H1 (cell line): ENCODE measurements around the gene ACLY. TPM values are rescaled to one million over a fixed set of nuclear protein-coding genes. Genes with fewer than 3 reads are reported as not detected.
A peak's percentile ranks its signal among the peaks of the same experiment; 100 is the strongest.

Experiments used
- CTCF ChIA-PET: fragments of 300-600 bp; sonication (Branson Sonifier 250); formaldehyde crosslinking; loops from one replicate; lab custom pipeline; 2021; ENCODE audit not compliant: partially characterized antibody; lab: Charles Lee
- POLR2A ChIA-PET: fragments of 300-600 bp; sonication (Branson Sonifier 250); formaldehyde crosslinking; loops from one replicate; lab custom pipeline; 2021; ENCODE audit warnings: inconsistent platforms; ENCODE audit not compliant: partially characterized antibody; lab: Charles Lee
- DNase-seq, 2 experiments: peaks; one replicate each; pipeline versions ENCODE4 v3.0.0 to v3.0.0-alpha.2; 2010 to 2022; ENCODE audit warnings: low spot score in 2 of 2, low read depth in 1 of 2, mixed read lengths in 1 of 2
- FAIRE-seq: peaks from 2 replicates; lab custom pipeline; 2011; peaks lifted over from hg19 to GRCh38; lab: Jason Lieb, UNC
- H2AFZ ChIP-seq: 2 replicates; pipeline ENCODE4 v1.8.1; 2012; ENCODE audit warnings: low read length, inconsistent platforms
- H2AK5ac ChIP-seq: 2 replicates; pipeline ENCODE4 v1.6.1; 2013; ENCODE audit warnings: low read depth, low read length
- H2BK120ac ChIP-seq: replicated peaks from 2 replicates; pipeline ENCODE3; 2013; ENCODE audit warnings: low read depth, low read length, inconsistent platforms
- H2BK12ac ChIP-seq: 2 replicates; pipeline ENCODE4 v1.6.1; 2013; ENCODE audit warnings: low read depth, low read length
- H2BK15ac ChIP-seq: 2 replicates; pipeline ENCODE4 v1.6.1; 2013; ENCODE audit warnings: low read length
- H2BK20ac ChIP-seq: 2 replicates; pipeline ENCODE4 v1.6.1; 2013; ENCODE audit warnings: low read length
- H2BK5ac ChIP-seq: 2 replicates; pipeline ENCODE4 v1.6.1; 2013; ENCODE audit warnings: low read depth, low read length
- H3K14ac ChIP-seq: 2 replicates; pipeline ENCODE4 v1.6.1; 2013; ENCODE audit warnings: inconsistent platforms; ENCODE audit not compliant: insufficient read length
- H3K18ac ChIP-seq: 2 replicates; pipeline ENCODE4 v1.6.1; 2013; ENCODE audit warnings: low read length; ENCODE audit errors: extremely low read depth
- H3K23ac ChIP-seq: 2 replicates; pipeline ENCODE4 v1.6.1; 2013; ENCODE audit warnings: inconsistent platforms; ENCODE audit not compliant: insufficient read length
- H3K23me2 ChIP-seq: 2 replicates; pipeline ENCODE4 v1.6.1; 2013; ENCODE audit warnings: low read depth, low read length
- H3K27ac ChIP-seq: 2 replicates; pipeline ENCODE4 v1.6.1; 2011; ENCODE audit warnings: low read depth, low read length, inconsistent platforms
- H3K27me3 ChIP-seq, 4 experiments: replicated peaks in 1 of 4; 1 replicate in 1 of 4; 2 replicates in 3 of 4; pipeline versions ENCODE4 v1.6.1 to v1.8.1; 2011 to 2013; ENCODE audit warnings: low read length in 3 of 4, mild to moderate bottlenecking in 3 of 4, inconsistent platforms in 2 of 4, mixed read lengths in 2 of 4, moderate library complexity in 1 of 4; ENCODE audit not compliant: control insufficient read depth in 3 of 4, insufficient read depth in 3 of 4; ENCODE audit errors: extremely low read depth in 1 of 4
- H3K36me3 ChIP-seq, 4 experiments: 2 replicates each; pipeline versions ENCODE4 v1.6.1 to v1.8.1; 2011 to 2013; ENCODE audit warnings: mild to moderate bottlenecking in 4 of 4, low read length in 3 of 4, moderate library complexity in 2 of 4, control low read depth in 1 of 4, inconsistent platforms in 1 of 4; ENCODE audit not compliant: insufficient read depth in 4 of 4, control insufficient read depth in 2 of 4
- H3K4ac ChIP-seq: replicated peaks from 2 replicates; pipeline ENCODE3; 2013; ENCODE audit warnings: low read length, low read depth, mixed read lengths, inconsistent platforms; ENCODE audit not compliant: insufficient read length
- H3K4me1 ChIP-seq, 4 experiments: replicated peaks in 1 of 4; 1 replicate in 1 of 4; 2 replicates in 3 of 4; pipeline versions ENCODE4 v1.6.1 to v1.8.1; 2011 to 2013; ENCODE audit warnings: low read length in 3 of 4, inconsistent platforms in 2 of 4, mixed read lengths in 1 of 4; ENCODE audit not compliant: insufficient read depth in 4 of 4, control insufficient read depth in 3 of 4
- H3K4me2 ChIP-seq, 2 experiments: 2 replicates each; pipeline versions ENCODE4 v1.6.1 to v1.8.1; 2011 to 2013; ENCODE audit warnings: low read depth in 2 of 2, low read length in 2 of 2, control low read depth in 1 of 2, inconsistent platforms in 1 of 2, mild to moderate bottlenecking in 1 of 2; ENCODE audit not compliant: insufficient read depth in 1 of 2
- H3K4me3 ChIP-seq, 4 experiments: fragments of 200-600, 300-600 bp in 1 of 4; sonication (generic), shearing (Covaris generic), sonication (Bioruptor Twin) in 1 of 4; 2 replicates each; pipeline versions ENCODE4 v1.5.1 to v1.8.1; 2011 to 2016; ENCODE audit warnings: low read length in 4 of 4, low read depth in 3 of 4, control low read depth in 2 of 4, inconsistent platforms in 2 of 4, mild to moderate bottlenecking in 2 of 4, mixed read lengths in 1 of 4, moderate library complexity in 1 of 4; ENCODE audit not compliant: insufficient read depth in 2 of 4; ENCODE audit errors: extremely low read depth in 1 of 4
- H3K56ac ChIP-seq: replicated peaks from 2 replicates; pipeline ENCODE3; 2013; ENCODE audit warnings: low read depth, mild to moderate bottlenecking, mixed read lengths, low read length, inconsistent platforms; ENCODE audit not compliant: insufficient read length
- H3K79me1 ChIP-seq: 2 replicates; pipeline ENCODE4 v1.6.1; 2013; ENCODE audit warnings: low read depth, low read length, control low read depth
- H3K79me2 ChIP-seq, 2 experiments: 2 replicates each; pipeline versions ENCODE4 v1.6.1 to v1.8.1; 2012 to 2013; ENCODE audit warnings: low read length in 2 of 2, mild to moderate bottlenecking in 2 of 2, inconsistent platforms in 1 of 2; ENCODE audit not compliant: insufficient read depth in 2 of 2, control insufficient read depth in 1 of 2
- H3K9ac ChIP-seq, 4 experiments: replicated peaks in 1 of 4; 1 replicate in 1 of 4; 2 replicates in 3 of 4; pipeline versions ENCODE4 v1.6.1 to v1.8.1; 2011 to 2013; ENCODE audit warnings: low read depth in 3 of 4, low read length in 3 of 4, control low read depth in 2 of 4, mild to moderate bottlenecking in 2 of 4, moderate library complexity in 2 of 4, inconsistent platforms in 1 of 4; ENCODE audit errors: extremely low read depth in 1 of 4
- H3K9me3 ChIP-seq, 2 experiments: 2 replicates each; pipeline versions ENCODE4 v1.6.1 to v1.8.1; 2012 to 2013; ENCODE audit warnings: mild to moderate bottlenecking in 2 of 2, moderate library complexity in 2 of 2, control low read depth in 1 of 2, inconsistent platforms in 1 of 2, low read depth in 1 of 2, low read length in 1 of 2, mixed read lengths in 1 of 2; ENCODE audit not compliant: insufficient read depth in 2 of 2
- H4K20me1 ChIP-seq, 2 experiments: replicated peaks in 1 of 2; 2 replicates each; pipeline versions ENCODE3 to v1.8.1; 2011 to 2013; ENCODE audit warnings: inconsistent platforms in 2 of 2, low read length in 2 of 2, mild to moderate bottlenecking in 1 of 2; ENCODE audit not compliant: insufficient read depth in 2 of 2, control insufficient read depth in 1 of 2
- H4K5ac ChIP-seq: 2 replicates; pipeline ENCODE4 v1.6.1; 2013; ENCODE audit warnings: low read length, low read depth, mixed read lengths, inconsistent platforms; ENCODE audit not compliant: insufficient read length
- H4K8ac ChIP-seq: 2 replicates; pipeline ENCODE4 v1.8.0; 2013; ENCODE audit warnings: mild to moderate bottlenecking, moderate library complexity, low read length, inconsistent platforms; ENCODE audit not compliant: insufficient read depth; ENCODE audit errors: extremely low read depth
- H4K91ac ChIP-seq: replicated peaks from 2 replicates; pipeline ENCODE3; 2013; ENCODE audit warnings: low read length, mixed read lengths, inconsistent platforms; ENCODE audit not compliant: insufficient read length
- CBX8 ChIP-seq: fragments of 300-800, 300-1000 bp; sonication (generic); IDR thresholded peaks from 2 replicates; pipeline ENCODE4 v1.7.1; 2016; ENCODE audit warnings: low read depth, low read length, borderline replicate concordance
- CHD1 ChIP-seq: IDR thresholded peaks from 2 replicates; pipeline ENCODE4 v1.6.1; 2012; ENCODE audit warnings: low read depth, low read length, improper control_type of control experiment
- EGR1 ChIP-seq: IDR thresholded peaks from 2 replicates; pipeline ENCODE4 v1.6.1; 2011; ENCODE audit warnings: low read depth, low read length, borderline replicate concordance
- HDAC2 ChIP-seq, 2 experiments: fragments of 300-600 bp in 1 of 2; sonication (generic) in 1 of 2; IDR thresholded peaks; 2 replicates each; pipeline ENCODE4 v1.6.1; 2011 to 2012; ENCODE audit warnings: low read depth in 2 of 2, low read length in 2 of 2, mild to moderate bottlenecking in 2 of 2, moderate library complexity in 2 of 2, borderline replicate concordance in 1 of 2, inconsistent platforms in 1 of 2
- HDAC6 ChIP-seq: IDR thresholded peaks from one replicate; pipeline ENCODE4 v1.7.1; 2012; ENCODE audit warnings: low read depth, mild to moderate bottlenecking, inconsistent platforms, low read length, moderate library complexity
- JUN ChIP-seq: IDR thresholded peaks from 2 replicates; pipeline ENCODE4 v1.6.1; 2011; ENCODE audit warnings: low read depth, mild to moderate bottlenecking, improper control_type of control experiment, low read length
- MAX ChIP-seq: IDR thresholded peaks from 2 replicates; pipeline ENCODE4 v1.6.1; 2012; ENCODE audit warnings: inconsistent platforms
- RFX5 ChIP-seq: IDR thresholded peaks from 2 replicates; pipeline ENCODE4 v1.6.1; 2011; ENCODE audit warnings: low read depth, low read length, improper control_type of control experiment, borderline replicate concordance
- RNF2 ChIP-seq: fragments of 200-900, 300-1000 bp; sonication (generic); IDR thresholded peaks from 2 replicates; pipeline ENCODE4 v1.7.1; 2016; ENCODE audit warnings: borderline replicate concordance, low read depth, mild to moderate bottlenecking, antibody characterized with exemption, low read length; ENCODE audit not compliant: poor library complexity, severe bottlenecking; ENCODE audit errors: missing control alignments
- SAP30 ChIP-seq: fragments of 300-600 bp; sonication (generic); IDR thresholded peaks from 2 replicates; pipeline ENCODE4 v1.7.1; 2012; ENCODE audit warnings: low read length, moderate library complexity, mild to moderate bottlenecking, inconsistent platforms; ENCODE audit not compliant: insufficient read depth, insufficient replicate concordance
- SIX5 ChIP-seq: IDR thresholded peaks from 2 replicates; pipeline ENCODE4 v1.6.1; 2011; ENCODE audit warnings: mild to moderate bottlenecking, low read depth, low read length
- TAF1 ChIP-seq: IDR thresholded peaks from 2 replicates; pipeline ENCODE4 v1.6.1; 2011; ENCODE audit warnings: mild to moderate bottlenecking, low read depth, low read length
- TAF7 ChIP-seq: optimal IDR thresholded peaks from 2 replicates; pipeline ENCODE3; 2011; ENCODE audit warnings: low read depth, mild to moderate bottlenecking, inconsistent platforms, low read length, moderate library complexity, borderline replicate concordance
- WGBS, 2 experiments: shearing (Covaris generic) in 1 of 2; methylation state at CpG; one replicate each; pipeline versions ENCODE4 v1.1.6 to v1.1.7; 2013 to 2015; ENCODE audit warnings: low lambda C conversion rate in 2 of 2, mixed read lengths in 2 of 2, inconsistent platforms in 1 of 2, low coverage in 1 of 2, missing lambda C conversion rate in 1 of 2; ENCODE audit not compliant: insufficient replicate concordance in 2 of 2, insufficient coverage in 1 of 2, insufficient read length in 1 of 2; ENCODE audit errors: extremely low coverage in 1 of 2, missing lambda C conversion rate in 1 of 2; 5-methylcytosine and 5-hydroxymethylcytosine counted together
- polyA plus RNA-seq, 7 experiments: library from polyadenylated mRNA; depleted of rRNA in 3 of 7; stranded (reverse) in 5 of 7; unstranded in 2 of 7; fragments of >200 nt in 5 of 7; fragments of 200-250 nt in 2 of 7; gene quantifications; 1 replicate in 5 of 7; 2 replicates in 1 of 7; 4 replicates in 1 of 7; pipeline versions ENCODE4 v1.2.1 to v1.2.3, GENCODE V29; 2011 to 2013; ENCODE audit warnings: missing spikeins in 2 of 7, mixed read lengths in 2 of 7
- total RNA-seq: library from RNA; stranded (reverse); fragmentation: NEBNext Ultra II Directional; extraction: Animal tissue kit (Norgen Biotek cat#: 25700); gene quantifications from 2 replicates; pipeline ENCODE4 v1.2.1, GENCODE V29; 2021

ACLY gene
- total and polyA plus RNA-seq, 2 of the 8 experiments (the other 6 are each of a cell fraction or from before 2014, with no cell fraction given): 167 to 393 TPM

GRCh38 chr17:41901646-41902045, 17.1 kb downstream of the ACLY start:
- FAIRE-seq (no peak), DNase-seq (no peak)
- no peak overlapping the region for H4K91ac ChIP-seq
- no peak overlapping the region for H2BK12ac ChIP-seq
- H3K27ac ChIP-seq: no peak overlapping the region
- H4K20me1 ChIP-seq: peaks cover 10 to 18% of the 10 kb centered on the region in 2 experiments
- peaks cover 49 to 96% (median 85%) of the 10 kb centered on the region in 4 experiments for H3K36me3 ChIP-seq
- no peak overlapping the region for H2BK5ac ChIP-seq
- CTCF ChIA-PET: interaction anchor here (1.0 to 3.2 kb wide), 3 partner anchors 58 to 62 kb away, joined by 4 to 12 read pairs (median 4); no protein-coding TSS in a partner anchor
- H2AK5ac ChIP-seq: no peak overlapping the region
- 87% methylated on average over 11 of the region's 11 CpGs; no CpG with 5 or more reads in 1 of the 2 experiments for WGBS, 2 experiments
- H2BK15ac ChIP-seq: no peak overlapping the region
- H2BK20ac ChIP-seq: no peak overlapping the region
- no peak overlapping the region for H2AFZ ChIP-seq
- H3K79me2 ChIP-seq: no peaks in the 10 kb centered on the region; a peak in 2 of 4 replicates
- peaks cover 7% of the 10 kb centered on the region for H3K79me1 ChIP-seq
- H3K9me3 ChIP-seq: no peaks in the 10 kb centered on the region
- H3K14ac ChIP-seq: no peak overlapping the region
- no peak overlapping the region for H3K9ac ChIP-seq
- H3K18ac ChIP-seq: no peak overlapping the region
- H3K23ac ChIP-seq: no peak overlapping the region
- no peak overlapping the region for H3K4me3 ChIP-seq
- POLR2A ChIA-PET: interaction anchor here (1.5 kb wide), 1 partner anchor 34 kb away, joined by 3 read pairs; no protein-coding TSS in a partner anchor
- no peak overlapping the region for H4K5ac ChIP-seq
- no peaks in the 10 kb centered on the region for H3K27me3 ChIP-seq
- no peak overlapping the region for H3K4me2 ChIP-seq
- no peak overlapping the region for H3K4ac ChIP-seq
- peak overlapping the region; percentile 58; the same call in 1 of the 2 replicates for H4K8ac ChIP-seq
- no peaks in the 10 kb centered on the region; the same call in 1 of the 2 replicates for H3K23me2 ChIP-seq
- no peaks in the 10 kb centered on the region for H3K4me1 ChIP-seq
- no peak overlapping the region for H3K56ac ChIP-seq
- no peak overlapping the region for H2BK120ac ChIP-seq
- no peak for TF ChIP-seq JUN
- TF ChIP-seq CHD1: no peak
- no peak for TF ChIP-seq TAF1
- TF ChIP-seq HDAC6: no peak
- no peak for TF ChIP-seq HDAC2 (IDR thresholded peaks at IDR 0.05; ENCODE audit: borderline replicate concordance in 1 of 2, low read depth in 2 of 2, low read length in 2 of 2)
- TF ChIP-seq RFX5: no peak
- TF ChIP-seq CBX8: no peak
- no peak for TF ChIP-seq RNF2
- TF ChIP-seq SIX5: no peak
- TF ChIP-seq TAF7: no peak
- no peak for TF ChIP-seq EGR1
- TF ChIP-seq SAP30: no peak
- no peak for TF ChIP-seq MAX
